Activated T-helper 2 cell treated with anti-CD3 and anti-CD28 coated beads, Interferon-gamma antibody, Interleukin-2, Interleukin-4, amounts not matched to agents 10 μg/mL and 5 μg/mL and 100 μg/mL, durations not matched to agents 14 hours and 24 hours and 36 hours (primary cell): ENCODE measurements around the gene TFEB. TPM values are rescaled to one million over a fixed set of nuclear protein-coding genes. Genes with fewer than 3 reads are reported as not detected.
"Not testable (repeated sequence)": the region's sequence is repeated elsewhere in the genome, so short reads cannot be mapped to it uniquely, and the experiment has no call there.

Experiments used
- DNase-seq: peaks from one replicate; pipeline ENCODE4 v3.0.0; 2021; ENCODE audit warnings: low spot score
- H3K27ac Mint-ChIP-seq: one replicate; pipeline ENCODE4 v1.8.0; 2021; ENCODE audit warnings: mixed read lengths
- H3K27me3 Mint-ChIP-seq: one replicate; pipeline ENCODE4 v1.8.0; 2021; ENCODE audit warnings: low read depth, mixed read lengths
- H3K36me3 Mint-ChIP-seq: one replicate; pipeline ENCODE4 v1.8.0; 2021; ENCODE audit warnings: low read depth, mixed read lengths
- H3K4me1 Mint-ChIP-seq: one replicate; pipeline ENCODE4 v1.8.0; 2021; ENCODE audit warnings: low read depth, mixed read lengths
- H3K4me3 Mint-ChIP-seq: one replicate; pipeline ENCODE4 v1.8.0; 2021; ENCODE audit warnings: low read depth, mild to moderate bottlenecking, moderate library complexity, mixed read lengths
- H3K9me3 Mint-ChIP-seq: one replicate; pipeline ENCODE4 v1.8.0; 2021; ENCODE audit warnings: mixed read lengths
- intact Hi-C: fragments of 100-400 bp; cut with micrococcal nuclease; formaldehyde crosslinking; loops from one replicate; pipeline ENCODE4 v1.15.1; 2023
- total RNA-seq: library from RNA; stranded (reverse); gene quantifications from 2 replicates; pipeline ENCODE4 v1.2.3, GENCODE V29; 2022

TFEB gene
- total RNA-seq, 1 donor from 2014 or later, result 13.4 TPM

GRCh38 chr6:41774841-41775240 is 39.4 kb upstream of the TFEB start:
- Mint-ChIP-seq H3K9me3 (no peaks in the 10 kb centered on the region), H3K4me1 (peaks cover 7% of the 10 kb centered on the region), H3K27ac (no peak overlapping the region), H3K4me3 (no peak overlapping the region), H3K27me3 (no peaks in the 10 kb centered on the region), H3K36me3 (peaks cover 18% of the 10 kb centered on the region)
- DNase-seq, result no peak
- intact Hi-C loops, result loop anchor here (5.0 to 10.0 kb wide), 3 partner anchors 70 to 392 kb away; no protein-coding TSS in a partner anchor

GRCh38 chr6:41771058-41771983 is 35.9 kb upstream of the TFEB start:
- intact Hi-C loops, result loop anchor here (10.0 kb wide), 1 partner anchor 67 kb away; no protein-coding TSS in a partner anchor
- Mint-ChIP-seq H3K4me3 (no peak overlapping the region), H3K27me3 (no peaks in the 10 kb centered on the region), H3K9me3 (no peaks in the 10 kb centered on the region), H3K27ac (no peak overlapping the region), H3K36me3 (peaks cover 18% of the 10 kb centered on the region), H3K4me1 (peaks cover 10% of the 10 kb centered on the region)
- no peak for DNase-seq

- no peak overlapping the region for H3K4me3 Mint-ChIP-seq
- no peaks in the 10 kb centered on the region for H3K27me3 Mint-ChIP-seq
- no peak for DNase-seq
- peaks cover 10% of the 10 kb centered on the region for H3K4me1 Mint-ChIP-seq
- H3K36me3 Mint-ChIP-seq, result peaks cover 18% of the 10 kb centered on the region
- H3K27ac Mint-ChIP-seq, result no peak overlapping the region
- intact Hi-C loops, result loop anchor here (10.0 kb wide), 1 partner anchor 66 kb away; no protein-coding TSS in a partner anchor
- no peaks in the 10 kb centered on the region for H3K9me3 Mint-ChIP-seq
Observed at GRCh38 chr6:41770381-41771057, 35.1 kb upstream of the TFEB start.

DNA sequence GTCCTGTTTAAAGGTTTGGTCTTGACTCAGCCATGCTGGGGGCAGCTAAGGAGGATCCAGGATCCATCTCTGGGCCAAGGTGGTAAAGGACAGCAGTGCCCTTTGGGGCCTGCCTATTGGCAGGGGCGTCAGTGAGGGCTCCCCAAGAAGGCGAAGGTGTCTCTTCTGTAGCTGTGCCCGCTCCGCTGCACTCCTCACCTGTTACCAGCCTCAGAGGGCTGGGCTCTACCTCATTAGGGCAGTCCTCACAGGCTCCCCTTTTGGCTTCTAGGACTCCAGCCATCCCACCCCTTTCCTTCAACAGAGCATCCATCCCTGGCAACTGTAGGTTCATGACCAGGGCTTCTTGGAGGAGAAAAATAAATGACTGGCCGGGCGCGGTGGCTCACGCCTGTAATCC is 34.0 kb upstream of the TFEB start:
- Mint-ChIP-seq H3K27ac (no peak overlapping the region), H3K4me1 (peaks cover 10% of the 10 kb centered on the region), H3K9me3 (no peaks in the 10 kb centered on the region), H3K4me3 (no peak overlapping the region), H3K27me3 (no peaks in the 10 kb centered on the region), H3K36me3 (peaks cover 12% of the 10 kb centered on the region)
- DNase-seq, result no peak
- intact Hi-C loops, result no loop called here

GRCh38 chr6:41768545-41769308 is 33.3 kb upstream of the TFEB start:
- H3K27ac Mint-ChIP-seq, result peak overlapping the region; percentile 3
- H3K27me3 Mint-ChIP-seq, result no peaks in the 10 kb centered on the region
- intact Hi-C loops, result no loop called here
- H3K4me1 Mint-ChIP-seq, result peaks cover 10% of the 10 kb centered on the region
- H3K36me3 Mint-ChIP-seq, result peaks cover 9% of the 10 kb centered on the region
- no peak overlapping the region for H3K4me3 Mint-ChIP-seq
- DNase-seq, result no peak
- no peaks in the 10 kb centered on the region for H3K9me3 Mint-ChIP-seq

GRCh38 chr6:41767112-41767833 is 31.9 kb upstream of the TFEB start:
- peaks cover 4% of the 10 kb centered on the region for H3K27me3 Mint-ChIP-seq
- intact Hi-C loops, result no loop called here
- H3K36me3 Mint-ChIP-seq, result peaks cover 4% of the 10 kb centered on the region
- H3K4me3 Mint-ChIP-seq, result no peak overlapping the region
- H3K9me3 Mint-ChIP-seq, result no peaks in the 10 kb centered on the region
- DNase-seq, result no peak
- H3K4me1 Mint-ChIP-seq, result peaks cover 10% of the 10 kb centered on the region
- H3K27ac Mint-ChIP-seq, result no peak overlapping the region

- H3K27me3 Mint-ChIP-seq, H3K4me3 Mint-ChIP-seq, intact Hi-C loops, DNase-seq, H3K36me3 Mint-ChIP-seq, H3K4me1 Mint-ChIP-seq, H3K27ac Mint-ChIP-seq, H3K9me3 Mint-ChIP-seq: not testable (repeated sequence)
Observed at GRCh38 chr6:41766043-41766664, 30.7 kb upstream of the TFEB start.

GRCh38 chr6:41763470-41763869 is 28.1 kb upstream of the TFEB start:
- Mint-ChIP-seq H3K36me3 (no peaks in the 10 kb centered on the region), H3K9me3 (no peaks in the 10 kb centered on the region), H3K4me1 (peaks cover 4% of the 10 kb centered on the region), H3K27me3 (peaks cover 4% of the 10 kb centered on the region), H3K4me3 (no peak overlapping the region), H3K27ac (no peak overlapping the region)
- intact Hi-C loops, result no loop called here
- DNase-seq, result no peak

DNA sequence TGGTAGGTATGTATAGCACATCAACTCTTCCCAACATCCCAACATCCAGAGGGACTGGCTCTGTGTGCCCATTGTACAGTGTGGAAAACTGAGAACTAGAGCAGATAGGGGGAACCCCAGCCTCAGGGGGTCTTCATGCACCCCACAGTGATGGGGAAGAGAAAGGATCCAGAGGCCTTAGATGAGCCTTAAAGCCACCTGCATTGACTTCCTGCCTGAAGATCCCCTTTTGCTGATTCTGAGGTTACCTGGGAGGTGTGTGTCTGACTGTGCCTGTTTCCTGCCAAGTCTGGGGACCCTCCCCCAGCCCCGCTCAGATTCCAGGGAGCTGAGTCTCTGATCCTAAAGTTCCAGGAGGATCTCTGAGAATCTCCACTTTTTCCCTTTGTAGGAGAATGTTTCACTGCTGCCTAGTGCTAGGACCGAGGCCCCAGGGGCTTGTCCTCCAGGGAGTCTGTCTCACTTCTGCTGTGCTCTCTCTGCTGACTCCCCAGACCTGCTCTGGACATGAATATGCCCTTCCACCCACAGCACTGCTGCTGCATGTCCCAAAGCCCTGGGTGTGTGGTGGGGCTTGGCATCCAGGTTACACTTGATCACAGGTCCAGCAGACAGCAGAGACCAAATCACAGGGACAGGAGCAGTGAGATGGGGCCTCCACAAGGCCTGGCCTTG is 24.6 kb upstream of the TFEB start:
- DNase-seq, result no peak
- intact Hi-C loops, result no loop called here
- Mint-ChIP-seq H3K4me1 (no peaks in the 10 kb centered on the region), H3K36me3 (no peaks in the 10 kb centered on the region), H3K27me3 (peaks cover 4% of the 10 kb centered on the region), H3K9me3 (no peaks in the 10 kb centered on the region), H3K27ac (no peak overlapping the region), H3K4me3 (no peak overlapping the region)

DNA sequence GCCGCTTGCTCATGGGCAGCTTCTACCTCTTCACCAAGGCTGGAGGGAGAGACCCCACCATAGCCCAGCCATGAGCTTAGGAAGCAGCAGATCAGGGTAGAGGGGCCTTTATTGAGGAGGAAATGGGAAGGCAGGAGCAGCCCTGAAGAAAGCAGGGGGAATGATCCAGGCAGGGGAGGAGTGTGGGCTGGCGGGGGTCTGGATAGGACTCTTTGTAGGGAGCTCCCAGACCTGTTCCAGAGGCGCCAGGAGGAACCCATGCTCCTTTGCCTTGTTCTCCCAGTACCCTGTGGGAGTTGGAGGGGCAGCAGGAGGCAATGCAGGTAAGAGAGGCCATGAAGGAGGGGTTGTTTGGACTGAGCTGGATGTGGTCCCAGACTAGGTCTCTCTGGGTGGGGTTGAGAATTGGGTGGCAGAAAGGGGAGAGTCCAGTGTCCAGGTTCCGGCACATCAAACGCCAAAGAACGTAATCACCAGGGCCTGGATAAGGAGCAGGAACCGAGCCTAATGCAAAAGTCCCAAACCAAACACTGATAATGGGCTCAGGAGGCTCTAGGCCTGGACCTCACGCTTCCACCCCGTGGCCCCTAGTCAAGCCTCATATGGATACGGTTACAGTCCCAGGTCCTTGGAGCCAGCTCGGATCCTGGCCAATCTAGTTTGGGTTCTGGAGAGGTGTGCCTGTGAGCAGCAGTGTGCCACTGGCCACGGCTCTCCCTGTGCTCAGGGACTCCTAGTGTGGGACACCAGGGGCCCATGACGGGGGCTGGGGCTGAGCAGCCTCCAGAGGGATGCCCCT is 23.9 kb upstream of the TFEB start:
- Mint-ChIP-seq H3K36me3 (no peaks in the 10 kb centered on the region), H3K4me1 (no peaks in the 10 kb centered on the region), H3K27me3 (peaks cover 7% of the 10 kb centered on the region), H3K4me3 (no peak overlapping the region), H3K9me3 (no peaks in the 10 kb centered on the region), H3K27ac (no peak overlapping the region)
- intact Hi-C loops, result no loop called here
- DNase-seq, result no peak

DNA sequence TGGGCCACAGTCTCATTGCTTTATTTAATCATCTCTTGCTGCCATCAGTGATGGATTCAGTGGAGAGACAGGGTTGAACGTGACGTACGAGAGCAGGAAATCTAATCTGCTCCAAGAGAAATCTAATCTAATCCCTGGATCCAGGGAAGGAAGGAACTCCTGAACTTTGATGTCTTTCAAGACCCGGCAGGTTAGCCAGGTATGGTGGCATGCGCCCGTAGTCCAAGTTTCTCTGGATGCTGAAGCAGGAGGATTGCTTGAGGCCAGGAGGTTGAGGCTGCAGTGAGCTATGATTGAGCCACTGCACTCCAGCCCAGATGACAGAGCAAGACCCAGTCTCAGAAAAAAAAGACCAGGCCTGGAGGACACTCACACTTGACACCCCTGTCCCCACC is 23.2 kb upstream of the TFEB start:
- no peak overlapping the region for H3K27ac Mint-ChIP-seq
- intact Hi-C loops, result no loop called here
- no peaks in the 10 kb centered on the region for H3K9me3 Mint-ChIP-seq
- DNase-seq, result no peak
- peaks cover 11% of the 10 kb centered on the region for H3K27me3 Mint-ChIP-seq
- H3K4me1 Mint-ChIP-seq, result no peaks in the 10 kb centered on the region
- H3K4me3 Mint-ChIP-seq, result no peak overlapping the region
- H3K36me3 Mint-ChIP-seq, result no peaks in the 10 kb centered on the region
